ENCODE results near the gene THRSP.
"Not testable (repeated sequence)": the region's sequence is repeated elsewhere in the genome, so short reads cannot be mapped to it uniquely, and the experiment has no call there.

Gene THRSP

DNA sequence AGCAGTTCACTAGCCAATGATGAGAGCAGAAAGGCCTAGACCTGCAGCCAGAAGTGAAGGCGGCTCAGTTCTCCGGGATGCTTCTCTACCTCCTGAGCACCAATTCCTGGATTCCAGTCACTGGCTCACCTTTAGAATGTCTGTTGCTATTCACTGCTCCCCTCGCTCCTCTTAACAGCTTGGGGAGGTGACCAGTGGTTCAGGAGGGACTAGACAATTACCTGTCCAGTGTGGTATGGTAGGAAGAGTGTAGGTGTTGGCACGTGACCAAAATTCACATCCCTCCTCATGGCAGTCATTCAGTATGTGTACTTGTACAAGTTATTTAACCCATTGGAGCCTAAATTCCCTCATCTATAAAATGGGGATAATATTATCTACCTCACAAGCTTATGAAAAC, 4.0 kb downstream of the THRSP start:
- no peak for DNase-seq

DNA sequence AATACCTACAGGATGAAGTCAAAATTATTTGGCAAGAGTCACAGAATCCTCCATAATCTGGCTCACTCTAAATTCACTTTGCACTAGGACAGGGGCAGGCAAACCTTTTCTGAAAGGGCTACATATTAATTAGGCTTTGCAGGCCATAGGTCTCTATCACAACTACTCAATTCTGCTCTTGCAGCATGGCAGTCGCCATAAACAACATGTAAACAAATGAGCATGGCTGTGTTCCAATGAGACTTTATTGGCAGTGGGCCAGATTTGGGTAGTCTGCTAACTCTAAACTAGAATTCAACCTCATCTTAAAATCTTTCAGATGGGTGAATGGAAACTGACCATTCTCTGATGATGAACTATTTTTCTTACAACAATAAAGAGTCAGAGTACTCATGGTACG, 5.8 kb downstream of the THRSP start:
- DNase-seq: no peak

DNA sequence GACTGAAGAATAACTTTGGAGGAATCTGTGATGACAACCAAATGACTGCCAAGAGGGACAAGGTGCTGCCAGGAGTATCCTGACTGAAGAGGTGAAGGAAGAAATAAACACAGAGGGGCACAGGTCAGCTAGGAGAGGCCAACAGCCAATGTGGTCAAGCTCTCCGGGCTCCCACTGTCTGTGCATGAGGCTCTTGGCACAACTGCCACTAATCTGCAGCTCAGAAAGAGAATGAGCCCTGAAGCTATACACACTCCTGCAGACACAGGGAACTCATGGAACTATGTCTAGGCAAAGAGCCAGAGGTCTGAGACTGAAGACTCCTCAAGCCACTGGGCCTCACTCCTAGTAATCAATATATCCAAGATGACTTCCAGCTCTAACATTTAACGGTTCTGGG, 7.0 kb downstream of the THRSP start:
- DNase-seq: no peak

GRCh38 chr11:78071717-78072116, 8.1 kb downstream of the THRSP start:
- no peak for DNase-seq

GRCh38 chr11:78072455-78072854, 8.8 kb downstream of the THRSP start:
- no peak for DNase-seq

DNA sequence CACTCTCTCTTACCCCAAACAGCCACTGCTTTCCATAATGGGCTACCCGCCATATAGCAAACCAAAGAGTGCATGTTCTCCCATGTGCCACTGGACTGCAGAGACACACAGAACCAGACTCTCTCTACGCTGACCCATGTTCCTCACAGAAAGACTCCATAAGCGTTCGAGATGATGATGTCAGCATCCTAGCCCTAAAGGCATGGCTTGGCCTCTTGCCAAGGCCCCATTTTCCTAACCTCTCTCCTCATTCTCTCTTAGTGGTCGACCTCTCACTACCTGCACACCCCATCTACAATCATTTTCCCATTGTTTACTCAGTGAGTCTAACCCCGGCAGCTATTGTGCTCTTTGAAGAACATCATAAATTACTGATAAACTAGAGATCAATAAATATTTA, 11.1 kb downstream of the THRSP start:
- DNase-seq: no peak

DNA sequence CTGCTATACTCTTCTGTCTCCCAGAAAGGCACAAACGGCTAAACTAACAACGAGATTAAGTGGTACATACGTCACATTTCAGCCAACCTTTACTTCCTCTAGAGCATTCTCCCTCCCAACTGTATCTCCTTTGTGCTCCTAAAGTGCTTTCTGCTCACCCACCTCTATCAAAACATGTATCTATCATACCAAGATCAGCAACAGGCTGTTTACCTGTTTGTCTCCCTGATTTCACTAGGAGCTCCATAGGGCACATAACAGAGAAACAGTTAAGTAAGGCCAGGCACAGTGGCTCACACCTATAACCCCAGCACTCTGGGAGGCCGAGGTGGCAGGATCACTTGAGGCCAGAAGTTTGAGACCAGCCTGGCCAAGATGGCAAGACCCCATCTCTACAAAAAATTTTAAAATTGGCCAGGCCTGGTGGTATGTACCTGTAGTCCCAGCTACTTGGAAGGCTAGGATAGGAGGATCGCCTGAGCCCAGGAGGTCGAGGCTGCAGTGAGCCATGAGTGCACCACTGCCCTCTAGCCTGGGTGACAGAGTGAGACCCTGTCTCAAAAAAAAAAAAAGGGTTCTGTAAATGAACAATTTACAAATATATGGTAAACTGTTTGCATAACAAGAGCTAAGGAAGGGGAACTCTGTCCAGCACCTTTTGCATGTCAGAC, 13.2 kb downstream of the THRSP start:
- no peak for DNase-seq

DNA sequence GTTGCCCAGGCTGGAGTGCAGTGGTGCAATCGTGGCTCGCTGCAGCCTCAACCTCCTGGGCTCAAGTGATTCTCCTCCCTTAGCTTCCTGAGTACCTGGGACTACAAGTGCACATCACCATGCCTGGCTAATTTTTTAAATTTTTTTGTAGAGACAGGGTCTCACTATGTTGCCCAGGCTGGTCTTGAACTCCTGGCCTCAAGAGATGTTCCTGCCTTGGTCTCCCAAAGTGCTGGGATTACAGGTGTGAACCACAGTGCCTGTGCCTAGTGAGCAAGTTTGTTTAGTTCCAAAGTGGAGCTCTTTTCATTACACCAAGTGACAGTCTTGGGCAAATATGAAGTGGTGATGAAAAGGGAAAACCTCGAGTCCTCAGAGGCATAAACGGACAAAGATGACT, 13.9 kb downstream of the THRSP start:
- DNase-seq: not testable (repeated sequence)

DNA sequence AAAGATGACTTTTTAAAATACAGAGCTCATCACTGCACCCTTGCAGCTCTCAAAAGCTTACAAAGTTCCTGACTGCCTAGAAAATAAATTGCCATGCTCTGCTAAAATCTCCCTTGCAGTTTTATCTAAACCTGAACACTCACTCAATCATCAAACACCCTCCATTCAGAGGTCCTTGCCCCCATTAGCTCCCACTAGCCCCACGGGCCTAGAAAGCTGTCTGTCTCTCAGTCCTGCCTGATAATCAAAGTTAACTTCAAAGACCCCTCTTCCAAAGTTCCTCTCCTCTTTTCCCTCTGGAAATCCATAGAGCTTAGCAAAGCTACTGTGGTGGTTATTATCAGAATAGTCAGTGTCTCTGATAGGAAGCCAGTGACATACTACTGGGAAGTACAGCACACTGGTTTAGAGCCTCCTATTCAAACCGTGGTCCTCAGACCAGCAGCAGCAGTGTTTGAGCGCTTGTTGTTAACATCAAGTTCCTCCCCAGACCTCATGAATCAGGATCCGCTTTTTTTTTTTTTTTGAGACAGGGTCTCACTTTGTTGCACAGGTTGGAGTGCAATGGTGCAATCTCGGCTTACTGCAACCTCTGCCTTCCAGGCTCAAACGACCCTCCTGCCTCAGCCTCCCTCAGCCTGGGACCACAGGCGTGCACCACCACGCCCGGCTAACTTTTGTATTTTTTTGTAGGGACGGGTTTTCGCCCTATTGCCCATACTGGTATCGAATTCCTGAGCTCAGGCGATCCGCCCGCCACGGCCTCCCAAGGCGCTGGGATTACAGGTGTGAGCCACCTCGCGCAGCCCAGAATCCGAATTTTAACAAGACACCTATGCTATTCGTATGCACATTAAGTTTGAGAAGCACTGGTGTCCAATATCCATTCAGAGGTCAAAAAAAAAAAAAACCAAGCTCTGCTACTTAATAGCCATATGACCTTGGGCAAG, 14.8 kb downstream of the THRSP start:
- no peak for DNase-seq

DNA sequence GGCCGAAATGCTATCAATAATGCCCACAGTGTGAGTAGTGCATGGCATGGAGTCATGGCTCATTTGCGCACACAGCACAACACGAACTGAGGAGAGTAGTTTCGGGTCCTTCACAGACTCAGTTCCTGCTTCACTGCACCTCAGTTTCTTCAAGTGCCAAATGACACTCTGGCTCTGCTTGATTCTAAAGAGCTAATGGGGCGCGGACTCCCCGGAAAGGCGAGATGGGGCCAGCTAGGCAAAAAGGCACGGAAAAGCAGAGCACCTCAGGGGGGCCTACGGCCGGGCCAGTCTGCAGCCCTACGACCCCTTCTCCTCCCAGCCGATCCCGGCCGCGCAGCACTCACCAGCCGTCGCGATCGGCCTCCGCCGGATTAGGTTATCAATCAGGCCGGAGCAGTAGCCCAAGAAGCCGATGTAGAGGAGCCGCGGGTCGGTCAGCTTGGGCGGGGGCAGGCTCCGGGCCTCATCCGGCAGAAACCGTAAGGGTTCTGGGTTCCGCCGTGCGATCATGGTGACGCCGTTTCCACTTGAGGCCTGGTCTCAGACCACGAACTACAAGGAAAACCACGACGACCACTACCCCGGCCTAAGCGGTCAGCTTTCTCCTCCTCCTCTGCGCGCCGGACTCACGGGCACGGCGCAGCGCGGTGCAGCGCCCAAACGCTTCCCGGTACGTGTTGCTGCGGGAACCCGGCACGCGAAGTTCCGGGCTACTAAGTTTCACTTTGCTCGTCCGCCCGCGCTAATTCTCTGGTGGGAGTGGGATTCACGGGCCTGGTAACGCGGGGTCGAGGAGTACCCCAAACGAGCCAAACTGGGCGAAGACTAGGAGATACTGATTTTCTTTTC, 15.8 kb downstream of the THRSP start, which contains the start of gene NDUFC2:
Gene NDUFC2 (minus strand): TSS at position 631 of the 852 bp plus-strand sequence. CDS start 118 bp downstream, at position 513.
- peak; percentile 7 for DNase-seq

GRCh38 chr11:78080084-78080817, 16.6 kb downstream of the THRSP start:
- no peak for DNase-seq

DNA sequence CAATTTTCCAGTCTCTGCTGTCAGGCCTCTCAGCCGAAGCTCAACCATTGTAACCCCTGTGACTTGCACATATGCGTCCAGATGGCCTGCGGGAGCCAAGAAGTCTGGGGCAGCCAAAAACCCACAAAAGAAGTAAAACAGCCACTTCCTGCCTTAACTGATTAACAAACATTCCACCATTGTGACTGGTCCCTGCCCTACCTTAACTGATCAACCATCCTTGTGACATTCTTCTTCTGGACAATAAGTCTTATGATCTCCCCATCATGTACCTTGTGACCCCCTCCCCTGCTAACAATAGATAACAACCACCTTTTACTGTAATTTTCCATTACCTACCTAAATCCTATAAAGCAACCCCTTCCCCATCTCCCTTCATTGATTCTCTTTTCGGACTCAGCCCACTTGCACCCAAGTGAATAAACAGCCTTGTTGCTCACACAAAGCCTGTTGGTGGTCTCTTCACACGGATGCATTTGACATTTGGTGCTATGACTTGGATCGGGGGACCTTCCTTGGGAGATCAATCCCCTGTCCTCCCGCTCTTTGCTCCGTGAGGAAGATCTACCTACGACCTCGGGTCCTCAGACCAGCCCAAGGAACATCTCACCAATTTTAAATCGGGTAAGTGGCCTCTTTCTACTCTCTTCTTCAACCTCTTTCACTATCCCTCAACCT, 17.3 kb downstream of the THRSP start:
- no peak for DNase-seq

GRCh38 chr11:78081583-78081982, 17.9 kb downstream of the THRSP start:
- DNase-seq: no peak

DNA sequence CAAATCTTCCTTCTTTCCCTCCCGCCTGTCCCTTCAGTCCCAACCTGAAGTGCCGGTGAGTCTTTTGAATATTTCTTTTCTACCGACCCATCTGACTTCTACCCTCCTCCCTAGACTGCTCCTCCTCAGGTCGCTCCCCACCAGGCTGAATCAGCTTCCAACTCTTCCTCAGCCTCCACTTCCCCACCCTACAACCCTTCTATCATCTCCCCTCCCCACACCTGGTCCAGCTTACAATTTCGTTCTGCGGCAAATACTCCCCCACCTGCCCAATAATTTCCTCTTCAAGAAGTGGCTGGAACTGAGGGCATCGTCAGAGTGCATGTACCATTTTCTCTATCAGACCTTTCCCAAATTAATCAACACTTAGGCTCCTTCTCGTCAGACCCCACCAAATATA, 18.5 kb downstream of the THRSP start:
- DNase-seq: no peak

- DNase-seq: no peak
These were observed 19.4 kb downstream of the THRSP start for GRCh38 chr11:78083021-78083420.

- DNase-seq: not testable (repeated sequence)
These were observed 20.8 kb downstream of the THRSP start for GRCh38 chr11:78084506-78084905.

GRCh38 chr11:78085972-78086371, 22.3 kb downstream of the THRSP start:
- DNase-seq: no peak

DNA sequence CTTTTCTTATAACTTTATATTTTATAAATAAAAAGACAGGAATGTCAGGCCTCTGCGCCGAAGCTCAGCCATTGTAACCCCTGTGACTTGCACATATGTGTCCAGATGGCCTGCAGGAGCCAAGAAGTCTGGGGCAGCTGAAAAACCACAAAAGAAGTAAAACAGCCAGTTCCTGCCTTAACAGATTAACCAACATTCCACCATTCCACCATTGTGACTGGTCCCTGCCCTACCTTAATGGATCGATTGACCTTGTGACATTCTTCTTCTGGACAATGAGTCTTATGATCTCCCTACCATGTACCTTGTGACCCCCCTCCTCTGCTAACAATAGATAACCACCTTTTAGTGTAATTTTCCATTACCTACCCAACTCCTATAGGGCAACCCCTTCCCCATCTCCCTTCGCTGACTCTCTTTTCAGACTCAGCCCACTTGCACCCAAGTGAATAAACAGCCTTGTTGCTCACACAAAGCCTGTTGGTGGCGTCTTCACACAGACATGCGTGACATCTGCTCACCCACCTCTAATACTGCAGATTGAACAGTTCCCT, 22.9 kb downstream of the THRSP start:
- not testable (repeated sequence) for DNase-seq

DNA sequence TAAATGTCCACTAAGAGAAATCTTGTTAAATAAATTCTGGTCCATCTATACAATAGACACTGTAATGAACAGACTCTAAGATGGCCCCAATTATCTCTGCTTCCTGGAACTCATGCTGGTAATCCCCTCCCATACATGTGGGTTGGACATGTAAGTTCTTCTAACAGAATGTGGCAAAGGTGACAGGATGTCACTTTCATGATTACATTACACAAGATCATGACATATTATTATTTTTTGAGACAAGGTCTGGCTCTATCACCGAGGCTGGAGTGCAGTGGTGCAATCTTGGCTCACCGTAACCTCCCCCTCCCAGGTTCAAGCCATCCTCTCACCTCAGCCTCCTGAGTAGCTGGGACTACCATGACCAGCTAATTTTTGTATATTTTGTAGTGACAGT, 30.6 kb downstream of the THRSP start:
- DNase-seq: no peak

DNA sequence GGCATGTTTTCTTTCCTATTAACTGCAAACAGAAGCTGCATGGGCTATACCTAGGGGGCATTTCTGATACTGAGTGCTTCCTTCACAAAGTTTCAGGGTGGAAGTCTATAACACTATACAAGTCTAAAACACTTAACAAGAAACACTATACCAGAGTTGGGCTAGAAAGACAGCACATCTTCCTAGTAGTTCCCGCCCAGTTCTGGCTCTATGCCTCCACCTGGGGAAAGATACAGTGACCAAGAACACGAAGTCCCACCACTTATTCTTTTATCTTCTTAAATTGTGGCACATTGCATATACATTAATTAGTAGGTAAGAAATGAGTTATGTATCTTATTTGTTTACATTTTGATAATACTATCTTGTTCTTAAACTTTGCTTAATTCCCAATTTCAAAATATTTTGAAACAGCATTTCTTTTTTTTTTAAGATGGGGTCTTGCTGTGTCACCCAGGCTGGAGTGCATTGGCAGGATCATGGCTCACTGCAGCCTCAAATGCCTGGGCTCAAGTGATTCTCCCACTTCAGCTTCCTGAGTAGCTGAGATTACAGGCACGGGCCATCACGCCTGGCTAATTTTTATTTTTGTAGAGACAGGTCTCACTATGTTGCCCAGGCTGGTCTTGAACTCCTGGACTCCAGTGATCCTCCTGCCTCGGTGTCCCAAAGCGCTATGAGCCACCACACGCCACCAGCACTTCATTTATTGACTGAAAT, 34.2 kb downstream of the THRSP start:
- DNase-seq: no peak

DNA sequence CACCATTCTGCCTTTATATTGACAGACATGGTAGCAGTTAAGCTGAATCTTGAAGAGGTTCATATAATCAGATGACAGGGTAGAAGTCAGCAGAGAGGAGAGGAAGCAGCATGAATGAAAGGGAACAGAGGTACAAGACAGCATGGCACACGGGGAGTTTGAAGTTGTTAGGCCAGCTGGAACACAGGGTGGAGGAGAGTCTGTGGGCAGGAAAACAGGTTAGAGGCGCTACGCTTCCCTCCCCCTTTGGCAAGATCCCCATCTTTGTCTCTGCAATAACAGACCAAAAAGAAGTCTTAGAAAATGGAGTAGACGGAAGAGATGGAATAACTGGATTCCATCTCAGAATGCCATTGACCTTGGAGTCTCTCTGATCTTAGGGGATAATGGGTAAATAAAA, 36.0 kb downstream of the THRSP start:
- DNase-seq: no peak

Data from NCI-H1436 treated with DMSO at 0.1 percent for 48 hours (cell line).